HG02588 (cell line): ENCODE results near the gene RTF1.
A peak's percentile ranks its signal among the peaks of the same experiment; 100 is the strongest.
"Not testable (repeated sequence)": the region's sequence is repeated elsewhere in the genome, so short reads cannot be mapped to it uniquely, and the experiment has no call there.

Experiments
- ATAC-seq: cut with Tn5 transposase; IDR thresholded peaks from one replicate; pipeline ENCODE4 v1.9.1; 2021; ENCODE audit warnings: mild to moderate bottlenecking, moderate library complexity; ENCODE audit not compliant: unreplicated experiment

Gene RTF1

DNA sequence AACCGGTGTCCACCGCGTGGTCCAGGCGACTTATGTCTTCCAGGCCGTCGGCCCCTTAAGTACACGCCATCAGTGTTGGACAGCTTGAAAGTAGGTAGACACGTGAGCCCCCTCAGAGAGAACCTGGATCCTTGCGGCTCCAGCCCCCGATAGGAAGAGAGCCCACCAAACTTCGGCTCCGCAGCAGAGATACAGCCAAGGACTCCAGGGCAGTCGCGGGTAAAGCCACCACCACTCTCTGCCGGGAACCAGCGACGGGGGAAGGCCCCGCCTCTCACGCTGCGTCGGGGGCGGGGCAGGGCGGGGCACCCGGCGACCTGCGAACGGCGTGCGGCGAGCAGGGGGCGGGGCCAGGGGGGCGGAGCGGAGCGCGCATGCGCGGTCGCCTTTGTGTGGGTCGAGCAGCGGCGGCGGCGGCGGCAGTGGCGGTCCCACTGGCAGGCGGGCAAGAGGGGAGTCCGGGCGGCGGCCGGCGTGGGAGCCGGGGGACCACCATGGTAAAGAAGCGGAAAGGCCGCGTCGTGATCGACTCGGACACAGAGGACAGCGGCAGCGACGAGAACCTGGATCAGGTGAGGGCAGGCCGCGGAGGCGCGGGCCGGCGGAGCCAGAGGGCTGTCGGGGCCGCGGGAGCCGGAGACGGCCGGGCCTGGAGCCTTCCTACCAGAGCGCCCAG is at the start of gene RTF1:
Gene RTF1 (plus strand): TSS at position 354 of the 676 bp plus-strand sequence. CDS start 21 bp downstream, at position 375.
- peak; percentile 79 for ATAC-seq

DNA sequence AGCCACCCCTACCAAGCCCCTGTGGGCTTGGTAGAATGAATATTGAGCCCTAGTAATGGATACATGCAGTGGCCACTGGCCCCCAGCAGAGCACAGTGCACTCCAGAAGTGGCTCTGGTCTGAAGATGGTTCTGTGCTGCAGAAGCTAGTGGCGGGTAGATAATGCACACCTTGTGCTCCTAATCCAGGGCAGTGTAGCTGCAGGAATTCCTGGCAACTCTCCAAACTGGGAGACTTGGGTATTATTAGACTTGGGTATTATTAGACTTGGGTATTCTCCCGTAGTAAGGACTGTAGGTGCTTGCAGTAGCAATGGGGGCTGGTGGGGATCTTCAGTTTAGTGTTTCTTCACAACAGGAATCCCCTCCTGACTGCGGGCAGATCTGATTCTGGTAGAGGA is 49.5 kb upstream of the RTF1 start:
- no peak for ATAC-seq

DNA sequence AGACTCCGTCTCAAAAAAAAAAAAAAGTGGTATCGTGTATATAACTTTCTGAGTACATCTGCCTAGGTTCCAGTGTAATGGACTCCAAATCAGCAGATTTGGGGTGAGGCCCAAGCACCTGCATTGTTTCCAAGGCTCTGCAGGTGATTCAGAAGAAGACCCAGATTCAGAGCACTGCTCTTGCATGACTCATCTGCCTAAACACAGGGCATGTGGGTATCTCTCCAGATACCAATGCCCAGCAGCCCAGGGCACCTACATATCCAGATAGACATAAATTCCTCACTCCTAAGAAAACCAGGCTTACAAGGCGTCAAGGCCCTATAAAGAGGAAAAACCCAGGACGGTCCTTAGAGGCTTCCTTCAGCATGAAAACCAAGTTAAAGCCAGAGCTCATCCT is 38.9 kb upstream of the RTF1 start:
- ATAC-seq = no peak

DNA sequence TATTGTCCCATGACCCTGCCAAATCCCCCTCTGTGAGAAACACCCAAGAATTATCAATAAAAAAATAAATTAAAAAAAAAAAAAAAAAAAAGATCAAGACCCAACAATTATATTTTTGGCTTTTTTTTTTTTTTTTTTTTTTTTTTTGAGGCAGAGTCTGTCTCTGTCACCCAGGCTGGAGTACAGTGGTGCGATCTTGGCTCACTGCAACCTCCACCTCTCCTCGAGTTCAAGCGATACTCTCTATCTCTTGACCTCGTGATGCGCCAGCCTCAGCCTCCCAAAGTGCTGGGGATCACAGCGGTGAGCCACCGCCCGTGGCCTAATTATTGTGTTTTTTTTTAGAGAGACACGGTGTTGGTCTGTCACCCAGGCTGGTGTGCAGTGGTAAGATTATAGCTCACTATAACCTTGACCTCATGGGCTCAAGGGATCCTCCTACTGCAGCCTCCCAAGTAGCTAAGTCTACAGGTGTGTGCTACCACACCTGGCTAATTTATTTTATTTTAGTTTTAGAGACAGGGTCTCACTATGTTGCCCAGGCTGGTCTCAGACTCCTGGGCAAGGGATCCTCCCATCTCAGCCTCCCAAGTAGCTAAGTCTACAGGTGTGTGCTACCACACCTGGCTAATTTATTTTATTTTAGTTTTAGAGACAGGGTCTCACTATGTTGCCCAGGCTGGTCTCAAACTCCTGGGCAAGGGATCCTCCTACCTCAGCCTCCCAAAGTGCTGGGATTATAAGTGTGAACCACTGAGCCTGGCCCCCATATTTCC is 32.7 kb upstream of the RTF1 start:
- ATAC-seq = not testable (repeated sequence)

DNA sequence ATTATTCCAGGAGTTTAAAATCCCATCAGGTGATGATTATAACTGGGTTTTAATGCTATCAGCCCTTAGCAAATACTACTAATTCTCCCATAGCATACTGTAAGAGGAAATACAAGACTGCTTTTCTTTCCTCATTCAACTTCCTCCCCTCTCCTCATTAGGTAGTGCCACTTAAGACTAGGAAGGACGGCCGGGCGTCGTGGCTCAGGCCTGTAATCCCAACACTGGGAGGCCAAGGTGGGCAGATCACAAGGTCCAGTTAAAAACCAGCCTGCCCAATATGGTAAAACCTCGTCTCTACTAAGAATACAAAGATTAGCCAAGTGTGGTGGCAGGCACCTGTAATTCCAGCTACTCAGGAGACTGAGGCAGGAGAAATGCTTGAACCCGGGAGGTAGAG is 29.2 kb upstream of the RTF1 start:
- ATAC-seq = no peak

- no peak for ATAC-seq
Observed at GRCh38 chr15:41392659-41393058, 24.2 kb upstream of the RTF1 start.

- no peak for ATAC-seq
Observed at GRCh38 chr15:41394924-41395323, 22.0 kb upstream of the RTF1 start.

- ATAC-seq = no peak
Observed at GRCh38 chr15:41396111-41396510, 20.8 kb upstream of the RTF1 start.

- ATAC-seq = no peak
Observed at GRCh38 chr15:41401904-41402267, 15.0 kb upstream of the RTF1 start.

GRCh38 chr15:41407341-41407740 is 9.6 kb upstream of the RTF1 start:
- ATAC-seq = no peak

DNA sequence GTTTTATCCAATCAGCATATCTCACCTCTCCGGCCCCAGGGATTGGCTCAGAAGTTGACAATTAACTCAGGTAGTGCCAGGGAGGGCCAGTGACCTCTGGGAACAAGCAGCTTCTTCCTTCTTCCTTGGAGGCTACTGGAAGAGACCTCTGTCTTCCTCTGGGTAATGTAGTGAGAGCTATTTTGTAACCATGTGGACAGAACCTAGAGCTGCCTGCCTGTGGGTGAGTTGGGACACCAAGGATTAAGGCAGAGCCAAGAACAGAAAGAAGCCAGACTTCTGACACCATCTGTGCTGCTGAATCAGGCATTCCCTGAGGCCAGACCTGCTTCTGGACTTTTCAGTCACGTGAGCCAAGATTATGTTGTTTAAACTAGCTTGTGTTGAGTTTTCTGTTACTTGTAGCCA is 8.7 kb upstream of the RTF1 start:
- ATAC-seq = no peak

- no peak for ATAC-seq
Observed at GRCh38 chr15:41411031-41411430, 5.9 kb upstream of the RTF1 start.

DNA sequence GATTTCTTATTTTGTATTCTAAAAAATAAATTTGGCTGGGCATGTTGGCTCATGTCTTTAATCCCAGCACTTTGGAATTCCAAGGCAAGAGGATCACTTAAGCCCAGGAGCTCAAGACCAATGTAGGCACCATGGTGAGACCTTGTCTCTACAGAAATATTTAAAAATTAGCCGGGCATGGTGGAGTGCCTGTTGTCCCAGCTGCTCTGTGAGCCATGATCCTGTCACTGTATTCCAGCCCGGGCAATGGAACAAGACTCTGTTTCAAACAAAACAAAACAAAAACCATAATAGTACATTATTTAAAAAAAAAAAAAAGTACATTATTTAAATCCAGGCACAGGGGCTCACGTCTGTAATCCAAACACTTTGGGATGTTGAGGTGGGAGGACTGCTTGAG is 5.5 kb upstream of the RTF1 start:
- no peak for ATAC-seq

DNA sequence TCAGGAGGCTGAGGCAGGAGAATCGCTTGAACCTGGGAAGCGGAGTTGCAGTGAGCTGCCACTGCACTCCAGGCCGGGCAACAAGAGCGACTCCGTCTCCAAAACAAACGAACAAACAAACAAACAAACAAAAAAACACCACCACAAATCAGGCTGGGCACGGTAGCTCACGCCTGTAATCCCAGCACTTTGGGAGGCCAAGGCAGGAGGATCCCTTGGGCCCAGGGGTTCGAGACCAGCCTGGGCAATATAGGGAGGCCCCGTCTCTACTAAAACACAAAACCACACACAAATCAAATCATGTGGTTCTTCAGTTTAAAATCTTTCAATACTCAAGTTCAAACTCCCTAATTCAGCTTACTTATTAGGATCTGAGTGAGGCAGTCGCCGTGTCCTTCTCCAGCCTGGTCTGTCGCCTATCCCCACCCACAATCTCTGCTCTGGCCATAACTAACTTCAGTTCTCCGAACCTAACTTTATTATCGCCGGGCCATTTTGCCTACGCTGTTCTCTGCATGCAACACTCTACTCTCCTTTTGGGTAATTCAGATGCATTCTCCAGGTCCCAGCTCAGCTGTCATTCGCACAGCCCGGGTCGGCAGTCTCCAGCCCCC is 660 bp upstream of the RTF1 start:
- ATAC-seq = no peak

GRCh38 chr15:41417418-41418195 is 712 bp downstream of the RTF1 start:
- peak; percentile 38 for ATAC-seq

DNA sequence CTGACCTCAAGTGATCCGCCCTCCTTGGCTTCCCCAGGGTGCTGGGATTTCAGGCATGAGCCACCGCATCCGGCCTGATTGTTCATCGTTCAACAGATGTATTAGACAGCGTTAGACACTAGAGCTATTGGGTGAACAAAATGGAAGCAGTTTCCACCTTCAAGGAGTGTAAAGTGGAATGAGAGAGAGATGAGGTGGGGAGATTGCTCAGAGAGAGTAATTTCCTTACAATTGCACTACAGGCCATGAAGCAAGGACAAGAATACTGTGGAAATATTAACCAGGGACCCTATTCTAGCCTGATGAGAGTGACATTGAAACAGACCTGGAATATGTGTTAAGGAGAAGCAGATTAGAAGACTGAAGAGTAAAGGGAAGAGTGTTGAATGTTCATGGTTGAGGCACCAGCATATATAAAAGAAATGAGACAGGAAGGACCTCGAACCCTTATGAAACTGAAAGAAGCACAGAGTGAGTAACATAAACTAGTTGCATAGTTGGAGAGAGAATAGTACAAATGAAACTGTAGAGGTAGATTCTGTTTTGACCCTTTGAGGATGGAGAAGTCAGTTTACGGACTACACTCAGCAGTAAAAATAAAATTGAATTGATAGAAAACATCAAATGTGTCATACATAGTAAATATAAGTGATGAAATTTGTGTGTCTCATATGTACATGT is 7.2 kb downstream of the RTF1 start:
- ATAC-seq = no peak

DNA sequence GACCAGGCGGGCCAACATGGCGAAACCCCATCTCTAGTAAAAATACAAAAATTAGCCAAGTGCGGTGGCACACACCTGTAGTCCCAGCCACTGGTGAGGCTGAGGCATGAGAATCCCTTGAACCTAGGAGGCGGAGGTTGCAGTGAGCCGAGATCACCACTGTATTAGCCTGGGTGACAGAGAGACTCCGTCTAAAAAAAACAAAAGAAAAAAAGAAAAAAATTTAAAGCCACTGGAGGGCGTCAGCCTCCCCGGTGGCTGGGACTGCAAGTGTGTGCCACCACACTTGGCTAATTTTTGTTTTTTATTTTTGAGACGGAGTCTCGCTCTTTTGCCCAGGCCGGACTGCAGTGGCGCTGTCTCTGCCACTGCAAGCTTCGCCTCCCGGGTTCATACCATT is 7.9 kb downstream of the RTF1 start:
- no peak for ATAC-seq

DNA sequence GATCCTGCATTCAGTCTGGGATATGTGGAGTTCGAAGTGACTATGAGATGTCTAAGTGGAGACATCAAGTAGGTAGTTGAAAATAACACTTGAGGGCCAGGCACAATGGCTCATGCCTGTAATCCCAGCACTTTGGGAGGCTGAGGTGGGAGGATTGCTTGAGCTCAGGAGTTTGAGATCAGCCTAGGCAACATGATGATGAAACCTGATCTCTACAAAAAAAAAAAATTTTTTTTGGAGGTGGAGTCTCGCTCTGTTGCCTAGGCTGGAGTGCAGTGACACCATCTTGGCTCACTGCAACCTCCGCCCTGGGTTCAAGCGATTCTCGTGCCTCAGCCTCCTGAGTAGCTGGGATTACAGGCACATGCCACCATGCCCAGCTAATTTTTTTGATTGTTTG is 9.0 kb downstream of the RTF1 start:
- not testable (repeated sequence) for ATAC-seq

DNA sequence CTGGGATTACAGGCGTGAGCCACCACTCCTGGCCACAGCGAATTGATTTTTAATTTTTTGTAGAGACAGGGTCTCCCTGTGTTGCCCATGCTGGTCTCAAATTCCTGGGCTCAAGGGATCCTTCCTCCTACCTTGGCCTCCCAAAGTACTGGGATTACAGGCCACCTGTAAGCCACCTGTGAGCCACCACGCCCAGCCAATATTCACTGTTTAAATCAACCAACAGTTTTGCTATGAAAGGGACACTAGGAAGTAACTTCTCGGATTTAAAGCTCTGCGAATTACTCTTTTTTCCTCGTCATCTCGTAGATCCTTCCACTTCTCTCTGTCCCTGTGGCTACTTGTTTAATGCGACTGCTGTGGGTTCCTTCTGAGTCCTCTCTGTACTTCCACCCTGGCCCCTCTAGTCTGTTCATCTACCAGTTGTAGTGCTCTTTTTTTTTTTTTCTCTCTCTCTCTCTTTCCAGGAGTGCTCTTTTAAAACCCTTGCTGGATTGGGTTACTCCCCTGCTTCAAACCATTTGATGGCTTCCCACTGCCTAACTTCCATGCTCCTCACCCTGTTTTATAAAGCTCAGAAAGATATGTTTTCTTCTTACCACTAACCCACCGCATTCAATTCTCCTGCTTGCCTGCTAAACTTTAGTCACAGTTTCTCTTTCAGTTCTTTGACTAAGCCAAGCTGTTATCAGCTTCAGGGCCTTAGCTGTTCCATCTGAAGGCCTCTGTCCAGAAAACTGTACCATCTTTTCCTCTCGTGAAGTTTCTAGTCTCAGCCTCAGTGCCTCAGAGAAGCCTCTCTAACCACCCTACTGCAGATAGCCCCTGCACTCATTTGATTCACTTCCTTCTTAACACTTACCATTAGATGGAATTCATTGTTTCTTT is 12.4 kb downstream of the RTF1 start:
- peak; percentile 66 for ATAC-seq
